ENCODE data around the gene RCN1.

DNA sequence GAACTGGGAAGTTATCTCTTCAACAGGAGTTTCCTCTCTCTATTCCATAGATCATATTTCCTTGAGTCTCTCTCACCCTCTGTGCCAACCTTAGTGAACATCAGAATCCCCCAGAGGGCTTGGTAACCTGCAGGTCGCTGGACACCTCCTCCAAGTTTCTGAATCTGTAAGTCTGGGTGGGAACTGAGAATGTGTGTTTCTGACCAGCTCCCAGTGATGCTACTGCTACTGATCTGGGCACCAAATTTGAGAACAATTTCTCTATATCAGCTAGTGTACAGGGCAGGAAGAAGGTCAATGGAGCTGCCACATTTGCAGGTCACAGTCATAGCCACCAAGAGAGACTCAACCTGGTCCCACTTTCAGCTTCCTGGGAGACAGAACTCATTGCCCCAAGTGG is 62.9 kb downstream of the RCN1 start:
- TF ChIP-seq, protein P1, sequence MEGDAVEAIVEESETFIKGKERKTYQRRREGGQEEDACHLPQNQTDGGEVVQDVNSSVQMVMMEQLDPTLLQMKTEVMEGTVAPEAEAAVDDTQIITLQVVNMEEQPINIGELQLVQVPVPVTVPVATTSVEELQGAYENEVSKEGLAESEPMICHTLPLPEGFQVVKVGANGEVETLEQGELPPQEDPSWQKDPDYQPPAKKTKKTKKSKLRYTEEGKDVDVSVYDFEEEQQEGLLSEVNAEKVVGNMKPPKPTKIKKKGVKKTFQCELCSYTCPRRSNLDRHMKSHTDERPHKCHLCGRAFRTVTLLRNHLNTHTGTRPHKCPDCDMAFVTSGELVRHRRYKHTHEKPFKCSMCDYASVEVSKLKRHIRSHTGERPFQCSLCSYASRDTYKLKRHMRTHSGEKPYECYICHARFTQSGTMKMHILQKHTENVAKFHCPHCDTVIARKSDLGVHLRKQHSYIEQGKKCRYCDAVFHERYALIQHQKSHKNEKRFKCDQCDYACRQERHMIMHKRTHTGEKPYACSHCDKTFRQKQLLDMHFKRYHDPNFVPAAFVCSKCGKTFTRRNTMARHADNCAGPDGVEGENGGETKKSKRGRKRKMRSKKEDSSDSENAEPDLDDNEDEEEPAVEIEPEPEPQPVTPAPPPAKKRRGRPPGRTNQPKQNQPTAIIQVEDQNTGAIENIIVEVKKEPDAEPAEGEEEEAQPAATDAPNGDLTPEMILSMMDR (IDR thresholded peaks at IDR 0.05; ENCODE audit: borderline replicate concordance, extremely low read depth, low read length, poor library complexity, severe bottlenecking): no peak
- TF ChIP-seq EZH2 (IDR thresholded peaks at IDR 0.05; ENCODE audit: borderline replicate concordance, low read depth, low read length, severe bottlenecking): no peak

All from DND-41 (cell line).